GM12878 (cell line): ENCODE results near the gene ADAP1.

ENCODE experiments used
- CREB1 ChIP-seq: IDR thresholded peaks from 2 replicates; pipeline ENCODE4 v1.6.1; 2012; ENCODE audit warnings: low read depth, mild to moderate bottlenecking, inconsistent platforms
- FOXM1 ChIP-seq: IDR thresholded peaks from 2 replicates; pipeline ENCODE4 v1.6.1; 2012; ENCODE audit warnings: low read depth, mild to moderate bottlenecking, inconsistent platforms, low read length, moderate library complexity
- MYC ChIP-seq: IDR thresholded peaks from 2 replicates; pipeline ENCODE4 v1.6.1; 2011; ENCODE audit warnings: mild to moderate bottlenecking, low read length, moderate library complexity, inconsistent platforms; ENCODE audit not compliant: insufficient read depth, insufficient replicate concordance, insufficient read length, severe bottlenecking
- NFXL1 ChIP-seq: fragments of 450-650 bp; IDR thresholded peaks from 2 replicates; pipeline ENCODE4 v1.6.1; 2017; ENCODE audit warnings: antibody characterized with exemption, mild to moderate bottlenecking, borderline replicate concordance
- POLR2AphosphoS5 ChIP-seq: IDR thresholded peaks from 2 replicates; pipeline ENCODE4 v1.6.1; 2011; ENCODE audit warnings: mild to moderate bottlenecking, low read length, inconsistent platforms
- SIX5 ChIP-seq: IDR thresholded peaks from 2 replicates; pipeline ENCODE4 v1.6.1; 2011; ENCODE audit warnings: mild to moderate bottlenecking, low read depth, low read length, moderate library complexity; ENCODE audit not compliant: severe bottlenecking
- SREBF1 ChIP-seq: IDR thresholded peaks from 2 replicates; pipeline ENCODE4 v1.6.1; 2012; ENCODE audit warnings: mild to moderate bottlenecking, low read length
- YY1 ChIP-seq: IDR thresholded peaks from 2 replicates; pipeline ENCODE4 v1.6.1; 2011; ENCODE audit warnings: low read depth, mild to moderate bottlenecking, low read length
- ZNF24 ChIP-seq: fragments of 450-650 bp; IDR thresholded peaks from 2 replicates; pipeline ENCODE4 v1.6.1; 2017; ENCODE audit warnings: antibody characterized with exemption, mild to moderate bottlenecking
- TF ChIP-seq, protein P1 (sequence below), 3 experiments: IDR thresholded peaks in 2 of 3; conservative IDR thresholded peaks in 1 of 3; 2 replicates each; pipeline ENCODE4 v1.5.1; 2011; ENCODE audit warnings: low read depth in 3 of 3, low read length in 3 of 3, mild to moderate bottlenecking in 3 of 3, control low read depth in 2 of 3, moderate library complexity in 2 of 3, inconsistent platforms in 1 of 3, mixed read lengths in 1 of 3; ENCODE audit not compliant: control insufficient read depth in 2 of 3, insufficient read depth in 1 of 3; ENCODE audit errors: extremely low read depth in 1 of 3

DNA sequence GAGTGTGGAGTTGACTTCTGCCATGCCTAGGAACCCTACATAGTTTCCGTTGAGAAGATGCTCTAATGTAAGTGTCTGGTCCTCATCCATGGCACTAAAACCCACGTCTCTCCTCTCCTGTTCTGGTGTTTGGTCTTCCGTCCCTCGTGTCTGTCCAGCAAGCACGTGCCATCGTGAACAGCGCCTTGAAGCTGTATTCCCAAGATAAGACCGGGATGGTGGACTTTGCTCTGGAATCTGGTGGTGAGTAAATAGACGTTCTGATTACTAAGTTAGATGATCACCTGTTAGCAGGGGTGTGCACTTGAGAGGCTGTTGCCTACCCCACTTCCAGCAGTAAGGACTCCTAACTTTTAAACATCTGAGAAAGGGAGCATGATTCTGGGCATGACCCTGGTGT, 93.3 kb downstream of the ADAP1 start:
- TF ChIP-seq POLR2AphosphoS5 = no peak
- TF ChIP-seq SIX5 = no peak
- no peak for TF ChIP-seq SREBF1
- TF ChIP-seq YY1 = no peak
- TF ChIP-seq ZNF24 = no peak
- TF ChIP-seq CREB1 = no peak
- no peak for TF ChIP-seq MYC
- TF ChIP-seq, protein P1, sequence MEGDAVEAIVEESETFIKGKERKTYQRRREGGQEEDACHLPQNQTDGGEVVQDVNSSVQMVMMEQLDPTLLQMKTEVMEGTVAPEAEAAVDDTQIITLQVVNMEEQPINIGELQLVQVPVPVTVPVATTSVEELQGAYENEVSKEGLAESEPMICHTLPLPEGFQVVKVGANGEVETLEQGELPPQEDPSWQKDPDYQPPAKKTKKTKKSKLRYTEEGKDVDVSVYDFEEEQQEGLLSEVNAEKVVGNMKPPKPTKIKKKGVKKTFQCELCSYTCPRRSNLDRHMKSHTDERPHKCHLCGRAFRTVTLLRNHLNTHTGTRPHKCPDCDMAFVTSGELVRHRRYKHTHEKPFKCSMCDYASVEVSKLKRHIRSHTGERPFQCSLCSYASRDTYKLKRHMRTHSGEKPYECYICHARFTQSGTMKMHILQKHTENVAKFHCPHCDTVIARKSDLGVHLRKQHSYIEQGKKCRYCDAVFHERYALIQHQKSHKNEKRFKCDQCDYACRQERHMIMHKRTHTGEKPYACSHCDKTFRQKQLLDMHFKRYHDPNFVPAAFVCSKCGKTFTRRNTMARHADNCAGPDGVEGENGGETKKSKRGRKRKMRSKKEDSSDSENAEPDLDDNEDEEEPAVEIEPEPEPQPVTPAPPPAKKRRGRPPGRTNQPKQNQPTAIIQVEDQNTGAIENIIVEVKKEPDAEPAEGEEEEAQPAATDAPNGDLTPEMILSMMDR (IDR thresholded peaks at IDR 0.05 in 2 of 3, conservative IDR thresholded peaks at IDR 0.05 in 1 of 3; ENCODE audit: control insufficient read depth in 2 of 3, extremely low read depth in 1 of 3, insufficient read depth in 1 of 3, low read depth in 3 of 3, low read length in 3 of 3) = no peak
- no peak for TF ChIP-seq FOXM1
- no peak for TF ChIP-seq NFXL1
